Lung (tissue), 12 donors: Measurements from ENCODE around the gene LTV1. TPM values are rescaled to one million over a fixed set of nuclear protein-coding genes. Genes with fewer than 3 reads are reported as not detected.
"Not testable (repeated sequence)": the region's sequence is repeated elsewhere in the genome, so short reads cannot be mapped to it uniquely, and the experiment has no call there.

ENCODE experiments used
- ATAC-seq: fragments of 200-7000 bp; cut with Tn5 transposase; one replicate; pipeline ENCODE4 v1.9.1; 2020; ENCODE audit warnings: moderate number of reproducible peaks; ENCODE audit not compliant: insufficient read depth, low FRiP score
- DNase-seq, 3 donors: peaks; one replicate each; pipeline ENCODE4 v3.0.0-alpha.2; 2013 to 2017
- H3K27ac ChIP-seq, 2 donors: one replicate each; pipeline ENCODE4 v1.5.1; 2013; ENCODE audit warnings: mild to moderate bottlenecking in 2 of 2, moderate library complexity in 2 of 2, control low read depth in 1 of 2, inconsistent platforms in 1 of 2, low read depth in 1 of 2, low read length in 1 of 2
- H3K27me3 ChIP-seq, 3 donors: one replicate each; pipeline ENCODE4 v1.5.1; 2013; ENCODE audit warnings: low read length in 2 of 3; ENCODE audit not compliant: control insufficient read depth in 3 of 3, insufficient read depth in 3 of 3
- H3K36me3 ChIP-seq, 4 donors: one replicate each; pipeline ENCODE4 v1.5.1; 2013; ENCODE audit warnings: low read length in 4 of 4, mild to moderate bottlenecking in 1 of 4, moderate library complexity in 1 of 4; ENCODE audit not compliant: control insufficient read depth in 4 of 4, insufficient read depth in 4 of 4
- H3K4me1 ChIP-seq, 5 donors: one replicate each; pipeline ENCODE4 v1.5.1; 2013; ENCODE audit warnings: low read length in 5 of 5, mild to moderate bottlenecking in 2 of 5, moderate library complexity in 1 of 5; ENCODE audit not compliant: control insufficient read depth in 5 of 5, insufficient read depth in 5 of 5
- H3K4me3 ChIP-seq: one replicate; pipeline ENCODE4 v1.5.1; 2013; ENCODE audit warnings: mild to moderate bottlenecking, control low read depth, moderate library complexity
- H3K9ac ChIP-seq, 2 donors: one replicate each; pipeline ENCODE4 v1.5.1; 2013; ENCODE audit warnings: low read length in 2 of 2, control low read depth in 1 of 2; ENCODE audit not compliant: insufficient read depth in 1 of 2
- H3K9me3 ChIP-seq, 4 donors: one replicate each; pipeline ENCODE4 v1.5.1; 2013; ENCODE audit warnings: low read length in 3 of 4, mild to moderate bottlenecking in 1 of 4, moderate library complexity in 1 of 4; ENCODE audit not compliant: control insufficient read depth in 4 of 4, insufficient read depth in 3 of 4
- CTCF ChIP-seq: IDR thresholded peaks from 2 replicates; pipeline ENCODE4 v1.5.1; 2012; ENCODE audit warnings: mild to moderate bottlenecking; ENCODE audit errors: control extremely low read depth, extremely low read depth
- WGBS, 2 donors: extraction: QIAGEN DNeasy Blood & Tissue Kit; methylation state at CpG; one replicate each; pipeline ENCODE4 v1.1.7; 2013; 5-methylcytosine and 5-hydroxymethylcytosine counted together
- polyA plus RNA-seq, 2 donors: library from polyadenylated mRNA; stranded (reverse); fragments of 200-250 nt; gene quantifications; one replicate each; pipeline ENCODE4 v1.2.1, GENCODE V29; 2013
- total RNA-seq, 2 donors: library from RNA; depleted of rRNA in 1 of 2; stranded (reverse); fragments of >200 nt in 1 of 2; gene quantifications; one replicate each; pipeline ENCODE4 v1.2.1, GENCODE V29; 2014 to 2021
- donor health status: control.
- donor health status: control.
- donor health status: Bipolar disorder and iron deficiency.
- donor health status: healthy.
- donor health status: DM: yes; HTN: yes; CAD: no.

The LTV1 gene
- total and polyA plus RNA-seq, 4 donors = 15.6 to 31.9 (median 26.4) TPM

GRCh38 chr6:143844006-143844405 is 868 bp downstream of the LTV1 start:
- TF ChIP-seq CTCF = no peak
- DNase-seq (peak in 1 of 3 donors; percentile 11), ATAC-seq (no peak)
- Histone ChIP-seq H3K27ac (peak overlapping the region in 1 of 2 donors; percentile 99), H3K9me3 (peaks cover 0 to 1% (median 0%) of the 10 kb centered on the region in 4 donors), H3K9ac (peak overlapping the region; percentile 91 to 99), H3K27me3 (no peaks in the 10 kb centered on the region), H3K4me1 (peaks cover 0 to 13% (median 2%) of the 10 kb centered on the region in 5 donors), H3K4me3 (peak overlapping the region; percentile 98), H3K36me3 (peaks cover 13 to 35% (median 30%) of the 10 kb centered on the region in 4 donors)
- 11 to 14% methylated on average over 4 of the region's 4 CpGs for WGBS, 2 donors

DNA sequence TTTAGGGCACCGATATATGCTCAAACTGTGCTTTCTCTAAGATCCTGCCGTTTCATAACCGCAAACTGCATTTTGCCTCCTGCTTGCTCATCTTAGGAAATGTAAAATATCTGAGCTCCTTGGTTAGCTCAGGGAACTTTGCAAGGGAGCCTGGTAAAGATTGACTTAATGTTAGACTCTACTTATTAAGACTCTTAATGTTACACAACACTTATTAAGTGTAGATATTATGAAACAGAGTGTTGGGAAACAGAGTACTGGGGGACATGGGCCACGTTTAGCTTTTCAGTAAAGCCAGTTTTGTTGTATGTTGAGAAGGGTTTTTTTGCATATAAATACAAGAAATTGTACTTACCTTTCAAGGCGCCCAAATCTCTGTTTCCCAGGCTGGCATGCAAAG is 1.9 kb downstream of the LTV1 start:
- TF ChIP-seq CTCF = no peak
- ATAC-seq (no peak), DNase-seq (peak in 1 of 3 donors; percentile 34)
- Histone ChIP-seq H3K9ac (no peak overlapping the region), H3K4me3 (no peak overlapping the region), H3K36me3 (peaks cover 16 to 43% (median 38%) of the 10 kb centered on the region in 4 donors), H3K9me3 (peaks cover 0 to 1% (median 0%) of the 10 kb centered on the region in 4 donors), H3K27me3 (no peaks in the 10 kb centered on the region), H3K27ac (no peak overlapping the region), H3K4me1 (peaks cover 0 to 13% (median 2%) of the 10 kb centered on the region in 5 donors)
- 37 to 56% methylated on average over 5 of the region's 5 CpGs for WGBS, 2 donors

- H3K9me3 ChIP-seq, ATAC-seq, H3K4me3 ChIP-seq, DNase-seq, H3K9ac ChIP-seq, H3K4me1 ChIP-seq, H3K27ac ChIP-seq, H3K27me3 ChIP-seq: not testable (repeated sequence)
- WGBS, 2 donors = 94 to 99% methylated on average over 3 of the region's 3 CpGs
- H3K36me3 ChIP-seq = peaks cover 17 to 59% (median 40%) of the 10 kb centered on the region in 4 donors
Measured at GRCh38 chr6:143851706-143852105, 8.6 kb downstream of the LTV1 start.

DNA sequence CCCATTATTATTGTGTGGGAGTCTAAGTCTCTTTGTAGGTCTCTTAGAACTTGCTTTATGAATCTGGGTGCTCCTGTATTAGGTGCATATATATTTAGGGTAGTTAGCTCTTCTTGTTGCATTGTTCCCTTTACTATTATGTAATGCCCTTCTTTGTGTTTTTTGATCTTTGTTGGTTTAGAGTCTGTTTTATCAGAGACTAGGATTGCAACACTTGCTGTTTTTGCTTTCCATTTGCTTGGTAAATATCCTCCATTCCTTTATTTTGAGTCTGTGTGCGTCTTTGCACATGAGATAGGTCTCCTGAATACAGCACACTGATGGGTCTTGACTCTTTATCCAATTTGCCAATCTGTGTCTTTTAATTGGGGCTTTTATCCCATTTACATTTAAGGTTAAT is 11.9 kb downstream of the LTV1 start:
- not testable (repeated sequence) for H3K9me3 ChIP-seq, H3K9ac ChIP-seq, DNase-seq, H3K4me1 ChIP-seq, H3K27me3 ChIP-seq, H3K27ac ChIP-seq, H3K4me3 ChIP-seq, ATAC-seq
- 88 to 91% methylated on average over 1 of the region's 1 CpG for WGBS, 2 donors
- peaks cover 8 to 53% (median 45%) of the 10 kb centered on the region in 4 donors for H3K36me3 ChIP-seq

GRCh38 chr6:143856762-143857161 is 13.6 kb downstream of the LTV1 start:
- DNase-seq, H3K4me1 ChIP-seq, H3K27ac ChIP-seq, H3K27me3 ChIP-seq, H3K9me3 ChIP-seq, H3K9ac ChIP-seq, ATAC-seq, H3K4me3 ChIP-seq: not testable (repeated sequence)
- H3K36me3 ChIP-seq = peaks cover 11 to 48% (median 46%) of the 10 kb centered on the region in 4 donors
- WGBS, 2 donors = 96 to 97% methylated on average over 6 of the region's 6 CpGs
